Measurements from ENCODE around the gene PROS1.

- no peak for TF ChIP-seq CTCF (IDR thresholded peaks at IDR 0.05)
- no peak for TF ChIP-seq EZH2 (IDR thresholded peaks at IDR 0.05; ENCODE audit: borderline replicate concordance, insufficient read depth, low read depth, low read length, poor library complexity, severe bottlenecking)
These were observed 129.7 kb downstream of the PROS1 start for GRCh38 chr3:93843981-93844380.
